GM23338 (cell line): Measurements from ENCODE around the gene LRMDA. TPM values are rescaled to one million over a fixed set of nuclear protein-coding genes. Genes with fewer than 3 reads are reported as not detected.

Source experiments
- ATAC-seq: fragments of 200-7000 bp; cut with Tn5 transposase; 3 replicates; pipeline ENCODE4 v1.9.1; 2020
- DNase-seq: peaks from one replicate; pipeline ENCODE4 v3.0.0-alpha.2; 2015; ENCODE audit warnings: low spot score
- H2AFZ ChIP-seq: fragments of 200-600 bp; sonication (generic); 2 replicates; pipeline ENCODE4 v1.8.0; 2016; ENCODE audit warnings: antibody characterized with exemption, mild to moderate bottlenecking, moderate library complexity
- H3F3A ChIP-seq: fragments of 200-600 bp; sonication (generic); replicated peaks from 2 replicates; pipeline ENCODE4 v1.8.0; 2017; ENCODE audit warnings: antibody characterized with exemption, mixed run types, low read depth
- H3K27ac ChIP-seq: fragments of 200-600 bp; sonication (generic); 2 replicates; pipeline ENCODE4 v1.6.1; 2016; ENCODE audit warnings: low read depth
- H3K27me3 ChIP-seq: fragments of 200-600 bp; sonication (generic); 2 replicates; pipeline ENCODE4 v1.8.0; 2016; ENCODE audit warnings: mild to moderate bottlenecking, mixed run types, moderate library complexity; ENCODE audit not compliant: insufficient read depth
- H3K36me3 ChIP-seq: fragments of 200-600 bp; sonication (generic); 2 replicates; pipeline ENCODE4 v1.8.0; 2016; ENCODE audit warnings: mild to moderate bottlenecking; ENCODE audit not compliant: insufficient read depth
- H3K4me1 ChIP-seq: fragments of 200-600 bp; sonication (generic); 2 replicates; pipeline ENCODE4 v1.8.0; 2016; ENCODE audit warnings: mild to moderate bottlenecking, moderate library complexity; ENCODE audit not compliant: insufficient read depth
- H3K4me2 ChIP-seq: fragments of 200-600 bp; sonication (generic); 2 replicates; pipeline ENCODE4 v1.7.1; 2017; ENCODE audit warnings: mixed run types
- H3K4me3 ChIP-seq: fragments of 200-600 bp; sonication (generic); 2 replicates; pipeline ENCODE4 v1.6.1; 2016; ENCODE audit warnings: mixed run types
- H3K79me2 ChIP-seq: fragments of 200-600 bp; sonication (generic); replicated peaks from 2 replicates; pipeline ENCODE4 v1.8.0; 2017; ENCODE audit warnings: mild to moderate bottlenecking; ENCODE audit not compliant: insufficient read depth
- H3K9me2 ChIP-seq: fragments of 200-600 bp; sonication (generic); 2 replicates; pipeline ENCODE4 v1.8.0; 2017; ENCODE audit not compliant: insufficient read depth
- H4K20me1 ChIP-seq: fragments of 200-600 bp; sonication (generic); replicated peaks from 2 replicates; pipeline ENCODE4 v1.8.0; 2017; ENCODE audit warnings: mild to moderate bottlenecking; ENCODE audit not compliant: insufficient read depth
- H3K27ac Mint-ChIP-seq: 2 replicates; pipeline ENCODE4 v1.8.0; 2020; ENCODE audit warnings: inconsistent platforms, mild to moderate bottlenecking, moderate library complexity, mixed read lengths
- H3K27me3 Mint-ChIP-seq: 3 replicates; pipeline ENCODE4 v1.8.0; 2022; ENCODE audit warnings: low read depth, mild to moderate bottlenecking, moderate library complexity, mixed read lengths, inconsistent platforms; ENCODE audit not compliant: insufficient read depth, poor library complexity
- H3K36me3 Mint-ChIP-seq: 3 replicates; pipeline ENCODE4 v1.8.0; 2021; ENCODE audit warnings: low read depth, mild to moderate bottlenecking, inconsistent platforms, moderate library complexity, mixed read lengths
- H3K4me1 Mint-ChIP-seq: 3 replicates; pipeline ENCODE4 v1.8.0; 2020; ENCODE audit warnings: mild to moderate bottlenecking, inconsistent platforms, mixed read lengths
- H3K4me3 Mint-ChIP-seq: 3 replicates; pipeline ENCODE4 v1.8.0; 2021; ENCODE audit warnings: moderate library complexity, mild to moderate bottlenecking, inconsistent platforms, mixed read lengths
- H3K9me3 Mint-ChIP-seq: 3 replicates; pipeline ENCODE4 v1.8.0; 2020; ENCODE audit warnings: moderate library complexity, mild to moderate bottlenecking, inconsistent platforms, mixed read lengths
- CREB1 ChIP-seq: fragments of 250-450 bp; sonication (Bioruptor Pico); IDR thresholded peaks from 2 replicates; pipeline ENCODE4 v1.5.0; 2020; ENCODE audit warnings: low read depth, mild to moderate bottlenecking, moderate library complexity
- ETS1 ChIP-seq: IDR thresholded peaks from 2 replicates; pipeline ENCODE4 v1.6.1; 2016; ENCODE audit warnings: antibody characterized with exemption
- EZH2phosphoT487 ChIP-seq: fragments of 200-600 bp; sonication (generic); IDR thresholded peaks from one replicate; pipeline ENCODE4 v1.8.1; 2018; ENCODE audit warnings: antibody characterized with exemption; ENCODE audit not compliant: unreplicated experiment
- JUNB ChIP-seq: IDR thresholded peaks from one replicate; pipeline ENCODE4 v1.6.1; 2016; ENCODE audit warnings: antibody characterized with exemption; ENCODE audit not compliant: unreplicated experiment
- NANOG ChIP-seq: IDR thresholded peaks from 2 replicates; pipeline ENCODE4 v1.6.1; 2016; ENCODE audit warnings: antibody characterized with exemption, borderline replicate concordance
- POLR2AphosphoS5 ChIP-seq: IDR thresholded peaks from 2 replicates; pipeline ENCODE4 v1.6.1; 2016; ENCODE audit warnings: antibody characterized with exemption, low read depth
- REST ChIP-seq: IDR thresholded peaks from one replicate; pipeline ENCODE4 v1.6.1; 2018; ENCODE audit warnings: antibody characterized with exemption; ENCODE audit not compliant: unreplicated experiment
- STAT1 ChIP-seq: IDR thresholded peaks from one replicate; pipeline ENCODE4 v1.6.1; 2016; ENCODE audit warnings: antibody characterized with exemption; ENCODE audit not compliant: unreplicated experiment
- ZNF114 ChIP-seq: fragments of 250-450 bp; sonication (Bioruptor Pico); IDR thresholded peaks from 2 replicates; pipeline ENCODE4 v1.5.0; 2020; ENCODE audit warnings: mild to moderate bottlenecking, moderate library complexity
- ZNF331 ChIP-seq: fragments of 250-450 bp; sonication (Bioruptor Pico); IDR thresholded peaks from 2 replicates; pipeline ENCODE4 v1.5.0; 2020; ENCODE audit warnings: low read depth, mild to moderate bottlenecking, moderate library complexity
- polyA plus RNA-seq: library from polyadenylated mRNA; unstranded; fragments of >200 nt; fragmentation: Nextera tagmentation; extraction: Ambion mirVana; gene quantifications from 2 replicates; pipeline ENCODE4 v1.2.1, GENCODE V29; 2016
- total RNA-seq: library from RNA; depleted of rRNA; stranded (reverse); fragments of >200 nt; shearing (Covaris generic); gene quantifications from 2 replicates; pipeline ENCODE4 v1.2.3, GENCODE V29; 2014

The LRMDA gene
- total and polyA plus RNA-seq, 2 experiments from 2014 or later, result 0.90 to 1.8 TPM

GRCh38 chr10:75864717-75865116 is 433.3 kb downstream of the LRMDA start:
- DNase-seq (no peak), ATAC-seq (no peak)
- no peak overlapping the region for H2AFZ ChIP-seq
- Mint-ChIP-seq H3K27ac (no peak overlapping the region), H3K27me3 (peaks cover 2% of the 10 kb centered on the region), H3K4me1 (no peaks in the 10 kb centered on the region), H3K36me3 (no peaks in the 10 kb centered on the region), H3K9me3 (no peaks in the 10 kb centered on the region), H3K4me3 (no peak overlapping the region)
- H4K20me1 ChIP-seq, result no peaks in the 10 kb centered on the region
- H3K9me2 ChIP-seq, result no peaks in the 10 kb centered on the region
- H3K4me3 ChIP-seq, result no peak overlapping the region
- H3K27me3 ChIP-seq, result no peaks in the 10 kb centered on the region
- H3K4me1 ChIP-seq, result no peaks in the 10 kb centered on the region
- H3K27ac ChIP-seq, result no peak overlapping the region
- no peaks in the 10 kb centered on the region for H3K79me2 ChIP-seq
- H3K36me3 ChIP-seq, result no peaks in the 10 kb centered on the region
- H3K4me2 ChIP-seq, result no peak overlapping the region
- no peaks in the 10 kb centered on the region for H3F3A ChIP-seq
- TF ChIP-seq POLR2AphosphoS5 (no peak), EZH2phosphoT487 (no peak), ETS1 (no peak), STAT1 (no peak), REST (no peak)

- TF ChIP-seq JUNB, result no peak
- no peak for TF ChIP-seq REST
- no peak for TF ChIP-seq ZNF114
- no peak for TF ChIP-seq STAT1
- no peak for TF ChIP-seq ZNF331 (CRISPR knock-in tag)
- TF ChIP-seq NANOG, result no peak
- TF ChIP-seq CREB1, result no peak
- TF ChIP-seq POLR2AphosphoS5, result no peak
- H3K4me1 Mint-ChIP-seq, result no peaks in the 10 kb centered on the region
- Histone ChIP-seq H3K27ac (no peak overlapping the region), H3K79me2 (no peaks in the 10 kb centered on the region), H3K4me3 (no peak overlapping the region), H3K9me2 (no peaks in the 10 kb centered on the region), H2AFZ (peak overlapping the region; percentile 66; the same call in 1 of the 2 replicates), H4K20me1 (no peaks in the 10 kb centered on the region), H3F3A (no peaks in the 10 kb centered on the region), H3K4me1 (no peaks in the 10 kb centered on the region), H3K4me2 (no peak overlapping the region), H3K27me3 (no peaks in the 10 kb centered on the region), H3K36me3 (no peaks in the 10 kb centered on the region)
- no peak overlapping the region for H3K4me3 Mint-ChIP-seq
- H3K9me3 Mint-ChIP-seq, result no peaks in the 10 kb centered on the region
- DNase-seq (no peak), ATAC-seq (0 out of 3 replicates have a peak, but pooled peaks have one; percentile 32)
- no peak overlapping the region for H3K27ac Mint-ChIP-seq
- peaks cover 2% of the 10 kb centered on the region for H3K27me3 Mint-ChIP-seq
- H3K36me3 Mint-ChIP-seq, result no peaks in the 10 kb centered on the region
Measured at GRCh38 chr10:75865413-75866299, 434.2 kb downstream of the LRMDA start.
